ENCODE results near the gene CLEC7A. TPM values are rescaled to one million over a fixed set of nuclear protein-coding genes. Genes with fewer than 3 reads are reported as not detected.

CLEC7A gene
- polyA plus RNA-seq, 3 donors from 2014 or later, result 1.4 to 2.0 TPM; not detected in 1

DNA sequence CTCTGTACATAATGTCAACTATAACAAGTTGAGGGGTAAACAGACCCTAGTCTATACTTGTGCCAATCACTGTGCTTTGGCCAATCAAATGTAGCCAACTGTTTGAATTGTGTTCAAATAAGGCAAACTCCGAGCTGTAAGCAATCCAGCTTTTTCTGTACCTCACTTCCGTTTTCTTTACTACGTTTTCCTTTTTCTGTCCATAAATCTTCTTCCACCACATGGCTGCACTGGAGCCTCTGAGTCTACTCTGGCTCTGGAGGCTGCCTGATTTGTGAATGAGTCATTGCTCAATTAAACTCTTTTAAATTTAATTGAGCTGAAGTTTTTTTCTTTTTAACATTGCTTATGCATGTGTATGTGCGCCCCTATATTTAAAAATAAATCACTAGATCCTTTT is 60.9 kb downstream of the CLEC7A start:
- H3K36me3 Mint-ChIP-seq, result no peaks in the 10 kb centered on the region
- peaks cover 6 to 15% (median 9%) of the 10 kb centered on the region in 3 donors for H3K27me3 Mint-ChIP-seq (ENCODE audit: low read depth in 3 of 3)
- DNase-seq, result no peak
- H3K4me1 Mint-ChIP-seq, result no peaks in the 10 kb centered on the region
- no peaks in the 10 kb centered on the region for H3K9me3 Mint-ChIP-seq
- no peak overlapping the region for H3K27ac Mint-ChIP-seq
- no peak overlapping the region for H3K4me3 Mint-ChIP-seq

DNA sequence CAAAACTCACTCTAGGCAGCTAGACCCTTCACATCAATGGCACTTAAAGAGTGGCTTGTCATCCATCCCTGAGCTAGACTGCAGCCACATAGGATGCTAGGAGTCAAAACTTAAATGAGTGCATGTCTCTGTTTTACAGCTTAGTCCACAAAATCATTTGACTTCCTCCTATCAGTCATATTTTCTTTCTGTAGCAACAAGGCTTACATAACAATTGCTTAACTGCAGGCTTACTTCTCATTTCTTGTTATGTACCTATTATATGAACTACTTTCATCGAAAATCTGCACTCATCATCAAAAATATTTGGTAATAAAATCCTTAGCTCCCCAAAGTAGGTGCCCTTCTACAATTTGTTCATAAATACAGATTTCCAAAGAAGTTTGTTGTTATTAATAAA is 61.4 kb downstream of the CLEC7A start:
- no peaks in the 10 kb centered on the region for H3K36me3 Mint-ChIP-seq
- no peak overlapping the region for H3K27ac Mint-ChIP-seq
- H3K27me3 Mint-ChIP-seq (ENCODE audit: low read depth in 3 of 3), result peaks cover 6 to 15% (median 9%) of the 10 kb centered on the region in 3 donors
- H3K9me3 Mint-ChIP-seq, result no peaks in the 10 kb centered on the region
- DNase-seq, result no peak
- H3K4me1 Mint-ChIP-seq, result no peaks in the 10 kb centered on the region
- no peak overlapping the region for H3K4me3 Mint-ChIP-seq

DNA sequence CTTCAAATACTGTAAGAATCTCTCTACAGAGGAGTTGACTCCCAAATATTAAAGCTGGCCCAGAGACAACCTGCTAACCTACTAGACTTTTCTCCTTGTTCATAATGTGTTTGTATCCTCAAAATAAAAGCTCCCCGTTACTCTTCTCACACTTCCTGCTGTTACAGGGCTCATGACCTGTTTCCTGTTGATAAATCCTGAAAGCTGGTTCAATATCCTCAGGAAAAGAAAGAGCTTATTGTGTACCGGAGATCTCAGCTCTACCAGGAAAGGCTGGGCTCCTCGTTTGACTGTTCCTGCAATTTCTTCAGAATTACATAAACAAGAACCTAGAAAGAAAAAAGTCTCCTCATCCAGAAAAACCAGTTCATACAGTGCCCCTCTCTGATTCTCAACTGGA is 62.1 kb downstream of the CLEC7A start:
- Mint-ChIP-seq H3K27me3 (ENCODE audit: low read depth in 3 of 3) (peaks cover 6 to 15% (median 9%) of the 10 kb centered on the region in 3 donors), H3K4me3 (no peak overlapping the region), H3K9me3 (no peaks in the 10 kb centered on the region)

DNA sequence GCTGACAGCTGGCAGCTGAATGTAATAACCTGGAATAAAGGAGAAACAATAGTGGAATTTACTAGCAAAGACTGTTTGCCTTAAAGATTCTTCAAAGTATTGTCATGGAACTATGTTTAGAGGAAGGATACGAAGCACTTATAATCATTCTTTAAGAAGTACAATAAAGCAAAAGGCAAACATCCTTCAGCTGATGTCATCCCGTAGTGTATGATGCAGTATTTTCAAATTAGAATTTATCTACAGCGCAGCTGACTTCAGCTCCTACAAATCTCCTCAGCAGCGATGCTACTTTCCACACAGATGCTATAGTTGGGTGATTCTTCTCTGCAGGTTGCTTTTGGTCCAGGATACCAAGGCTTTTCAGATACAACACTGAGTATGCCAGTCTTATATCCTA is 62.7 kb downstream of the CLEC7A start:
- Mint-ChIP-seq H3K4me3 (no peak overlapping the region), H3K4me1 (no peaks in the 10 kb centered on the region), H3K9me3 (no peaks in the 10 kb centered on the region), H3K27me3 (ENCODE audit: low read depth in 3 of 3) (peaks cover 6 to 15% (median 9%) of the 10 kb centered on the region in 3 donors), H3K36me3 (no peaks in the 10 kb centered on the region), H3K27ac (no peak overlapping the region)
- DNase-seq, result no peak

More for the DNA sequence above, 62.1 kb downstream of the CLEC7A start:
- DNase-seq, result no peak
- Mint-ChIP-seq H3K36me3 (no peaks in the 10 kb centered on the region), H3K27ac (no peak overlapping the region), H3K4me1 (no peaks in the 10 kb centered on the region)

Other genes starting within 250 kb of the CLEC7A start
- 1 to 10 TPM in 1 of 3 donors, under 1 TPM in 1, not detected in 1; 0.94 to 3.4 TPM for gene KLRF2, start 248.7 kb downstream of the CLEC7A start, polyA plus RNA-seq
- gene CLEC2A, start 197.8 kb downstream of the CLEC7A start, polyA plus RNA-seq, result not detected
- 1 to 10 TPM; 2.9 to 5.6 (median 4.3) TPM for gene CLEC12A, start 158.8 kb downstream of the CLEC7A start, polyA plus RNA-seq
- 1 to 10 TPM in 1 of 3 donors, under 1 TPM in 1, not detected in 1; 0.47 to 2.0 TPM for gene CLEC1B, start 131.1 kb downstream of the CLEC7A start, polyA plus RNA-seq
- gene CLEC12B, start 119.6 kb downstream of the CLEC7A start, polyA plus RNA-seq, result under 1 TPM in 1 of 3 donors, not detected in 2; 0.67 TPM
- under 1 TPM in 1 of 3 donors, not detected in 2; 0.99 TPM for gene CLEC9A, start 99.5 kb downstream of the CLEC7A start, polyA plus RNA-seq
- gene CLEC1A, start 31.2 kb downstream of the CLEC7A start, polyA plus RNA-seq, result not detected
- not detected for gene OLR1, start 41.9 kb upstream of the CLEC7A start, polyA plus RNA-seq
- not detected for gene TMEM52B, start 48.8 kb upstream of the CLEC7A start, polyA plus RNA-seq
- 10 to 100 TPM; 50.8 to 69.3 (median 53.9) TPM for gene GABARAPL1, start 82.7 kb upstream of the CLEC7A start, polyA plus RNA-seq
- gene KLRD1, start 177.7 kb upstream of the CLEC7A start, polyA plus RNA-seq, result 1,000 to 10,000 TPM; 1,034 to 1,330 (median 1,098) TPM

Measured in immature natural killer cell (primary cell).